Femur (tissue), 1 donor: Measurements from ENCODE around the gene PEX14.
A peak's percentile ranks its signal among the peaks of the same experiment; 100 is the strongest.
"Not testable (repeated sequence)": the region's sequence is repeated elsewhere in the genome, so short reads cannot be mapped to it uniquely, and the experiment has no call there.

ENCODE experiments used
- DNase-seq: peaks from one replicate; pipeline ENCODE4 v3.0.0-alpha.2; 2017

The PEX14 gene

DNA sequence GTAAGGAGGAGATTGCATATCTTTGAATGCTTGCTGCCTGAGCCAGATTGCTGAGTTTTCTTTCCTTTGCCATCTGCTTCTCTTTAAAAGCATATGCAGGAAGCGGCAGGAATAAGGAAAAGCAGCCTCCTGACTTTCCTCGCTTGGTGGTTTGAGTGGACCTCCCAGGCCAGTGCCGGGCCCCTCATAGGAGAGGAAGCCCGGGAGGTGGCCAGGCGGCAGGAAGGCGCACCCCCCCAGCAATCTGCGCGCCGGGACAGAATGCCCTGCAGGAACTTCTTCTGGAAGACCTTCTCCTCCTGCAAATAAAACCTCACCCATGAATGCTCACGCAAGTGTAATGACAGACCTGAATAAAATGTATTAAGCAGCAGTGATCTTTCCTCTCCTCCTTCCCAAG lies 23.5 kb upstream of the PEX14 start:
- peak; percentile 46 for DNase-seq

DNA sequence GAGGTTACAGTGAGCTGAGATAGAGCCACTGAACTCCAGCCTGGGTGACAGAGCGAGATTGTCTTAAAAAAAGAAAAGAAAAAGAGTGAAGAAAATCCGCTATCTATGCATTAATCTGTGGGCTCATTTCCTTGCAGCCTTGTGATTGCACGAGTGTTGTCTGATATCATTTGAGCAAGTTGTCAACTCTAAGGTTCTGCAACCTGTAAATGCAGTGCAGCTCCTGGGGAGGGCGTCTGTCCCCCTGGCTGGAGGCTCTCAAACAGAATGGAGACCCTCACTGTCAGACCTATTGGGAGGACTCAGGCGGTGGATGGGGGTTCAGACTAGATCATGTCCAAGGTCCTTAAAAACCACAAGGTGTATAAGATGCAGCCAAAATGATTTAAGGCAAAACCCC lies 18.7 kb upstream of the PEX14 start:
- no peak for DNase-seq

DNA sequence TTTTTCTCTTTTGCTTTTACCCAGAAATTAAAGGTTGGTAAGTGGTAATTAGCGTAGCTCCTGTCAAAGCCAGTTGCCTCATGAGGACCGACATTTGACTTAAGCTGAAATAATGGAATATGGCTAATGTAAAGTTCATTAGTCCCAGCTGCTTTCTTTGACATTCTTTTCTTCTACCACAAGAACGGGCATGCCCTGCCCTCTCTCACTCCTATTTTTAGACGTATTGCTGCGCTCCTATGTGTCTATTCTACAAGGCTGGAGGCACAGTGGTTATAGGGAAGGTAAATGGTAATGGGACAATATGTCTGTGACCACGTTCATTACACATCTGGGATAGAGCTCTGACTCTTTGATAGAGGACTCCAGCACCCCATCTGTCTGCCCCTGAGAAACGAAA lies 18.1 kb upstream of the PEX14 start:
- no peak for DNase-seq

- DNase-seq: not testable (repeated sequence)
Observed at GRCh38 chr1:10457462-10457861, 17.3 kb upstream of the PEX14 start.

- no peak for DNase-seq
Observed at GRCh38 chr1:10457875-10458274, 16.9 kb upstream of the PEX14 start.

DNA sequence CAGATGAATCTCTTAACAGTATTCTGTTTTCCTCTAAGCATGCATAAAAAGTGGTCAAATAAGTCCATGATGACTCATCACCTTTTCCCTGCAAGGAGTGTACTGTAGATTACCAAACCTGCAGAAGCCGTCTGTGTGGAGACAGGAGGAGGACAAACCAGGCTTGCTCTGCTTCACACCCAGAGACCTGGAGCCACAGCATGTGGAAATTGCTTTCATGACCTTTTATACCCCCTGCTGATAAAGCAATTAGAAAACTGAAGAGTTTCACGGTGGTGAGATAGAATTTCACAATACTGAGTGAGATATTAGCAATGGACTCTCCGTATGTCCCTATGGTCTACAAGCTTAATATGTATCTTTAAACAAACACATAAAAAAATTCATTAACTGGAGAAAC lies 15.6 kb upstream of the PEX14 start:
- DNase-seq: no peak

GRCh38 chr1:10467078-10467477 lies 7.7 kb upstream of the PEX14 start:
- DNase-seq: no peak

GRCh38 chr1:10470043-10470442 lies 4.7 kb upstream of the PEX14 start:
- DNase-seq: no peak

DNA sequence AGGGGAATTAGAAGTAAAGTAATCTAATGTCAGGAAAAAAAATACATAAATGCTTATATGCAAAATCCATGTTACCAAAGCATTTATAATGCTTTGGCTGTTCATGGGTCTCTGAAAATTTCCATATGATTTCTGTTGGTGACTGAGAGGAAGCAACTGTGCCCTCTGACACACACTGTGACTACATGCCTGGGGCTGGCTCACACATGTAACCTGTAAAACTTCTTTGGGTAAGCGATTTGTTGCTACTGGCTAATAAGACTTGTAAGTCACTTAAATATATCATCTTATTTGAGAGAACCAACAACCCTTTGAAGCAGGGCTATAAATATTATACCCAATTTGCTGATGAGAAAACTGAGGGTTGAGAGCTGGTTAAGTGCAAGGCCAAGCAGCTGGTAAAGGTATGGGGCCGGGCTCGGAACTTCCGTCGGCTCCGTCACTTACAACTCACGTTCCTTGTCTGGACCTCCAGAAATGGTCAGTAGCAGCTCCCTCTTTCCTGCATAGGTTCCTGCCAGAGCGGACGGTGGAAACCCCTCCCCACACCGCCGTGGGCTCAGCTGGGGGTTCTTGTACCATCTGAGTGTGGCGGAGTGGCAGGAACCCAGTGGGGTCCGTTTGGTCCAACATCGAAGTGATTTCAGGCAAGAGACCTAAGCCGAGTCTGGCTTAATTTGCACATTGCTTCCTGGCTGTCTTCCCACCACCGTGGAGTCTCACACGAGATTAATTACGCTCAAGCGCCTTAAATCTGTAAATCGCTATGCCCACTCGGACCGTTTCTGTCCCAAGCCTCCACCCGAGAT lies 3.1 kb upstream of the PEX14 start:
- DNase-seq: no peak

DNA sequence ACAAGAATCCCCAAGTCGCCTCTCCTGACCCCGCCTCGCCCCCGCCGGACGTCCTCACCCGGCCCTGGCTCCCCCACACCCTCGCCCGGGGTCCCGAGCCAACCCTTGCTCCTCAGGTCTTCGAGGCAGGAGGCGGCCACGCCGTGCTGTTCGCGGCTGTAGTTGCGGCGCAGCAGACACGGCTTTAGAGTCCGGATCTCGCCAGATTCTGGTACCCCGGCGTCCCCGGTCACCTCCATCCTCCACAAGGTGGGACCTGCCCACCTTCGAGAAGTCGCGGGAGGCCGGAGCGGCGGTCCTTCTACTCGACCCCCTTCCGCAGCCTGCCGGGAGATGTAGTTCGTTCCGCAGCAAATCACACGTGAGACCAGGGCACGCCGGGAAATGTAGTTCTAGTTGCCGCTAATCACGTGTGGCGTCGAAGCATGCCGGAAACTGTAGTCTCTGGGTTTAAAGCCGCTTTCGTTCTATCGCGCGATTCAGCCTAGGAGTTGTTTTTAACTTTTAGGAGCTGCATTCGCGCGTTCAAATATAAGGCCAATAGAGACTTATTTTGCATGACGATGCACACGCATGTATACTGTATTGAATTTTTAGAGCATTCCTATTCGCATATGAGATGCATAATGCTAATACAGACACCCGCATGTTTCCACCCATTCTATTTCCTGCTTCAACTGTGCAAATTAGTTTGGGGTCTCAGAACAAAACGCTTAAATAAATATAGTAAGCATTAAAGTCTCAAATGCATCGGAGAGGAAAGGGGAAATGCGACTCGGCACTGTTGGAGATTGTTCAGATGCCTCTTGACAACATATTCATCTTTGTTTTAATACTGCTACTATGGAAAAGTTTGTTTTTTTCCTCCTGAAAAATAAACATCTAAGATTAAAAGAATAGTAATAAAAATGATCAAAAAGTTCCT lies 2.3 kb upstream of the PEX14 start, which contains the start of gene DFFA:
TSS of gene DFFA (minus strand) at position 310 of the 925 bp plus-strand sequence. CDS start at position 239, 71 bp downstream.
- peak; percentile 98 for DNase-seq

GRCh38 chr1:10473145-10473765 lies 1.5 kb upstream of the PEX14 start:
- no peak for DNase-seq

- DNase-seq: not testable (repeated sequence)
Observed at GRCh38 chr1:10474309-10474612, 489 bp upstream of the PEX14 start.

- DNase-seq: no peak
Observed at GRCh38 chr1:10475510-10475909, 760 bp downstream of the PEX14 start.

- DNase-seq: no peak
Observed at GRCh38 chr1:10479296-10479695, 4.5 kb downstream of the PEX14 start.

DNA sequence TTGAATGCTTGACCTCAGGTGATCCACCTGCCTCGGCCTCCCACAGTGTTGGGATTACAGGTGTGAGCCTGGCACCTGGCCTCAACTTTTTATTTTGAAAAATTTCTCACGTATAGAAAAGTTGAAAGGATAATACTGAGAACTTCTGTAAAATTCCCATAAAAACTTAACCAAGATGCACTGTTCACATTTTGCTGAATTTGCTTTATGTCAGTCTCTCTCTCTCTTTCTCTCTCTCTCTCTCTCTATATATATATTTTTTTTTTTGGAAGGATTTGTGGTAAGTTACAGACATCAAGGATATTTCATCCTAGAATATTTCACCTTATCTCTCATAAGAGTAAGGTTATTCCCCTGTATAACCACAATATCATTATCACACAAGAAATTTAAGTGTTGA lies 5.9 kb downstream of the PEX14 start:
- no peak for DNase-seq

GRCh38 chr1:10484521-10484920 lies 9.8 kb downstream of the PEX14 start:
- peak; percentile 35 for DNase-seq

GRCh38 chr1:10489291-10490055 lies 14.7 kb downstream of the PEX14 start:
- no peak for DNase-seq

GRCh38 chr1:10490286-10490970 lies 15.7 kb downstream of the PEX14 start:
- no peak for DNase-seq

- no peak for DNase-seq
Observed at GRCh38 chr1:10494418-10494753, 19.6 kb downstream of the PEX14 start.

- peak; percentile 82 for DNase-seq
Observed at GRCh38 chr1:10494754-10495474, 20.2 kb downstream of the PEX14 start.

GRCh38 chr1:10495475-10495817 lies 20.7 kb downstream of the PEX14 start:
- DNase-seq: no peak

DNA sequence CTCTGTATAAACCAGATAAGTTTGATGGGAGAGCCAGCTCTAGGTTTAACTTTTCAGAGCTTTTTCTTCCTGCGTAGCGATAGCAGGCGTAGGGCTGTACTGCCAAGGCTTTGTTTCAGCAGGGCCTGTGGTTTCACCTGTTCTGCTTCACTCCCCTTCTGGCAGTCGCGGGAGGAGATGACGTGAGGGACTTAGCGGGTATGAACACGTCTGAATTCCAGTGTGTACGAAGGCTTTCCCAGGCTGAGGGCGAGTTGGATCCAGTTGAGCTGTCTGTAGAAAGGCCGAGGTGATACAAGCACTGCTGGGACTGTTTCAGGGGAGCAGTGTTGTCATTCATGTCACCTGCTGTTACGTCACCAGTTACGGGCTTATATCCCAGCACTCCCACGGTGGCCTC lies 21.2 kb downstream of the PEX14 start:
- DNase-seq: no peak
